HEK293T (cell line): ENCODE results near the gene CADM2.

ENCODE experiments used
- ARNT ChIP-seq: fragments of 450-650 bp; IDR thresholded peaks from 2 replicates; pipeline ENCODE4 v1.6.1; 2017; ENCODE audit warnings: mild to moderate bottlenecking
- BHLHE40 ChIP-seq: fragments of 450-650 bp; IDR thresholded peaks from 2 replicates; pipeline ENCODE4 v1.6.1; 2016; ENCODE audit warnings: mild to moderate bottlenecking, moderate library complexity, borderline replicate concordance
- ELF4 ChIP-seq: fragments of 450-650 bp; IDR thresholded peaks from 2 replicates; pipeline ENCODE4 v1.6.1; 2017; ENCODE audit warnings: antibody characterized with exemption
- FOXA1 ChIP-seq: fragments of 450-650 bp; IDR thresholded peaks from 2 replicates; pipeline ENCODE4 v1.6.1; 2016; ENCODE audit warnings: mild to moderate bottlenecking
- LEF1 ChIP-seq: fragments of 450-650 bp; IDR thresholded peaks from 2 replicates; pipeline ENCODE4 v1.6.1; 2017; ENCODE audit warnings: mild to moderate bottlenecking, borderline replicate concordance
- SP1 ChIP-seq: fragments of 450-650 bp; IDR thresholded peaks from 2 replicates; pipeline ENCODE4 v1.6.1; 2017
- SUZ12 ChIP-seq: fragments of 450-650 bp; IDR thresholded peaks from 2 replicates; pipeline ENCODE4 v1.6.1; 2016; ENCODE audit warnings: mild to moderate bottlenecking
- TARDBP ChIP-seq: fragments of 450-650 bp; IDR thresholded peaks from 2 replicates; pipeline ENCODE4 v1.6.1; 2016

DNA sequence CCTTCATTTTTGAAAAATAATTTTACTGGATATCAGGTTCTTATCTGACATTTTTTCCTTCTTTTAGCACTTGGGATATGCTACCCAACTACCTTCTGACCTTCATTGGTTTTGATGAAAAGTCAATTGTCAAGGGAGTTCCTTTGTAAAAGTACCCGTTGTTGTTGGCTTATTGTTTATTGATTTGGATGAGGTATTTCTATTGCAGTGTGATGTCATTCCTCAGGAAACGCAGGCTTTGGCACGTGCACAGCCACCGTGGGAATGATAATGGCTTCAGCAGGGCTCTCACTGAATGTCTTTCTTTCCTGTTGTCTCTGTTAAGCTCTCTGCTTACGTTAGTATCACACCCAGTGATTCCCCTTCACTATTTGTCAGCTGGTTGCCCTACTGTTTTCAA lies 944.6 kb downstream of the CADM2 start:
- TF ChIP-seq ARNT (no peak), BHLHE40 (no peak), SP1 (no peak), FOXA1 (no peak), TARDBP (no peak), ELF4 (no peak), LEF1 (no peak), SUZ12 (no peak)
